HepG2 (cell line): Measurements from ENCODE around the gene HOXA5. TPM values are rescaled to one million over a fixed set of nuclear protein-coding genes. Genes with fewer than 3 reads are reported as not detected.

Source experiments
- ATAC-seq: fragments of 200-7000 bp; cut with Tn5 transposase; 3 replicates; pipeline ENCODE4 v1.9.1; 2020; ENCODE audit warnings: mild to moderate bottlenecking, moderate library complexity
- BruUV-seq: library from RNA; stranded (reverse); fragments of 400-500 nt; replicated peaks from 2 replicates; lab custom pipeline; 2021; lab: Mats Ljungman, UMichigan
- CTCF ChIA-PET: fragments of 300-600 bp; formaldehyde crosslinking; extraction: SDS; loops from one replicate; lab custom pipeline; 2021; ENCODE audit warnings: low total read pairs, inconsistent platforms, low intra/inter-chr PET ratio; lab: Yijun Ruan, JAX
- POLR2A ChIA-PET: fragments of 350-600 bp; sonication (Branson Sonifier 250); formaldehyde crosslinking; loops from one replicate; lab custom pipeline; 2020; ENCODE audit warnings: antibody characterized with exemption, inconsistent platforms; lab: Yijun Ruan, JAX
- DNase-seq: peaks from one replicate; pipeline ENCODE4 v3.0.0-alpha.2; 2015; ENCODE audit warnings: low spot score
- FAIRE-seq: peaks from 3 replicates; lab custom pipeline; 2011; peaks lifted over from hg19 to GRCh38; lab: Jason Lieb, UNC
- H2AFZ ChIP-seq: one replicate; pipeline ENCODE4 v1.6.1; 2011; ENCODE audit warnings: low read length, inconsistent platforms
- H3K27ac ChIP-seq: fragments of 300-600 bp; 3 replicates; pipeline ENCODE4 v1.8.0; 2011; ENCODE audit warnings: mixed run types, mild to moderate bottlenecking, mixed read lengths, low read length, inconsistent platforms; ENCODE audit not compliant: insufficient read depth; ENCODE audit errors: extremely low read length
- H3K27me3 ChIP-seq, 2 experiments: fragments of 200-600 bp in 1 of 2; 2 replicates in 1 of 2; 3 replicates in 1 of 2; pipeline versions ENCODE4 v1.6.0 to v1.8.0; 2011; ENCODE audit warnings: low read length in 2 of 2, mild to moderate bottlenecking in 2 of 2, moderate library complexity in 2 of 2, inconsistent platforms in 1 of 2; ENCODE audit not compliant: insufficient read depth in 2 of 2, control insufficient read depth in 1 of 2
- H3K36me3 ChIP-seq, 2 experiments: fragments of 200-600 bp in 1 of 2; replicated peaks in 1 of 2; 2 replicates in 1 of 2; 3 replicates in 1 of 2; pipeline versions ENCODE4 v1.5.1 to v1.8.0; 2011; ENCODE audit warnings: low read length in 2 of 2, inconsistent platforms in 1 of 2; ENCODE audit not compliant: insufficient read depth in 2 of 2, control insufficient read depth in 1 of 2
- H3K4me1 ChIP-seq: 2 replicates; pipeline ENCODE4 v1.5.1; 2012; ENCODE audit warnings: low read length, inconsistent platforms; ENCODE audit not compliant: insufficient read depth
- H3K4me2 ChIP-seq: 2 replicates; pipeline ENCODE4 v1.6.0; 2011; ENCODE audit warnings: low read depth, low read length, inconsistent platforms
- H3K4me3 ChIP-seq, 3 experiments: fragments of 200-600 bp in 1 of 3; sonication (generic), shearing (Covaris generic) in 1 of 3; replicated peaks in 1 of 3; 2 replicates each; pipeline ENCODE4 v1.5.1; 2011 to 2016; ENCODE audit warnings: low read length in 3 of 3, inconsistent platforms in 2 of 3, low read depth in 2 of 3, mild to moderate bottlenecking in 2 of 3, control low read depth in 1 of 3, mixed read lengths in 1 of 3; ENCODE audit not compliant: insufficient read depth in 1 of 3
- H3K79me2 ChIP-seq: one replicate; pipeline ENCODE4 v1.6.1; 2011; ENCODE audit warnings: low read length, inconsistent platforms; ENCODE audit not compliant: insufficient read depth
- H3K9ac ChIP-seq: 2 replicates; pipeline ENCODE4 v1.6.0; 2011; ENCODE audit warnings: mild to moderate bottlenecking, low read depth, low read length, inconsistent platforms; ENCODE audit not compliant: insufficient read depth
- H3K9me3 ChIP-seq: 2 replicates; pipeline ENCODE4 v1.5.1; 2012; ENCODE audit warnings: mild to moderate bottlenecking, low read length
- H4K20me1 ChIP-seq: 2 replicates; pipeline ENCODE4 v1.6.0; 2011; ENCODE audit warnings: inconsistent platforms, mild to moderate bottlenecking, low read length, moderate library complexity; ENCODE audit not compliant: insufficient read depth
- NCOR1 ChIP-seq: fragments of 200-600 bp; sonication (generic); IDR thresholded peaks from 2 replicates; pipeline ENCODE4 v1.7.0; 2017; ENCODE audit warnings: antibody characterized with exemption, low read length, borderline replicate concordance
- SNAI1 ChIP-seq: sonication (generic); formaldehyde crosslinking; IDR thresholded peaks from 2 replicates; pipeline ENCODE4 v1.5.0; 2020; ENCODE audit warnings: mild to moderate bottlenecking, missing genetic modification reagents, borderline replicate concordance
- ZEB1 ChIP-seq: IDR thresholded peaks from 2 replicates; pipeline ENCODE4 v1.6.1; 2012; ENCODE audit warnings: mild to moderate bottlenecking, low read depth, inconsistent platforms; ENCODE audit not compliant: insufficient replicate concordance
- ZFP36L2 ChIP-seq: sonication (generic); formaldehyde crosslinking; IDR thresholded peaks from 2 replicates; pipeline ENCODE4 v1.4.0; 2020; ENCODE audit warnings: missing genetic modification reagents
- ZMYM4 ChIP-seq: sonication (generic); formaldehyde crosslinking; IDR thresholded peaks from 2 replicates; pipeline ENCODE4 v1.8.1; 2023; ENCODE audit warnings: mild to moderate bottlenecking, missing genetic modification reagents
- ZNF292 ChIP-seq: sonication (generic); formaldehyde crosslinking; IDR thresholded peaks from 2 replicates; pipeline ENCODE4 v1.8.1; 2022; ENCODE audit warnings: mild to moderate bottlenecking, low read depth, missing genetic modification reagents, borderline replicate concordance
- ZNF331 ChIP-seq: sonication (generic); formaldehyde crosslinking; IDR thresholded peaks from 2 replicates; pipeline ENCODE4 v1.4.0; 2020; ENCODE audit warnings: missing genetic modification reagents
- ZNF713 ChIP-seq: sonication (generic); formaldehyde crosslinking; IDR thresholded peaks from 2 replicates; pipeline ENCODE4 v1.4.0; 2020; ENCODE audit warnings: mild to moderate bottlenecking, missing genetic modification reagents
- ZNF841 ChIP-seq: sonication (generic); formaldehyde crosslinking; IDR thresholded peaks from 2 replicates; pipeline ENCODE4 v1.8.1; 2023; ENCODE audit warnings: missing genetic modification reagents, borderline replicate concordance
- WGBS: methylation state at CpG from one replicate; pipeline ENCODE4 v1.1.6; 2017; ENCODE audit warnings: low lambda C conversion rate; 5-methylcytosine and 5-hydroxymethylcytosine counted together
- in situ Hi-C: cut with HindIII; loops from 2 replicates; pipeline ENCODE4 v1.10.0; 2017; ENCODE audit warnings: low pct_unique_long_range_greater_than_20kb; ENCODE audit not compliant: extremely low pct_ligation_motif_present
- intact Hi-C: fragments of 100-400 bp; cut with micrococcal nuclease; formaldehyde crosslinking; loops from one replicate; pipeline ENCODE4 v1.10.0; 2022; ENCODE audit not compliant: unreplicated experiment
- polyA plus RNA-seq, 8 experiments: library from polyadenylated mRNA; depleted of rRNA in 3 of 8; stranded (reverse) in 7 of 8; unstranded in 1 of 8; fragments of >200 nt; fragmentation: Illumina TruSeq in 4 of 8; extraction: Trizol in 4 of 8; gene quantifications; 2 replicates each; pipeline versions ENCODE4 v1.2.1 to v1.2.3, GENCODE V29; 2011 to 2016; ENCODE audit warnings: low read depth in 4 of 8, missing spikeins in 1 of 8, mixed read lengths in 1 of 8; ENCODE audit not compliant: insufficient read depth in 1 of 8
- total RNA-seq, 5 experiments: library from RNA; depleted of rRNA; stranded (reverse); fragments of >200 nt; fragmentation: Illumina TruSeq; extraction: Trizol; gene quantifications; 2 replicates each; pipeline ENCODE4 v1.2.3, GENCODE V29; 2016; ENCODE audit warnings: low read depth in 1 of 5
- TF ChIP-seq, protein P1 (sequence below): sonication (generic); formaldehyde crosslinking; conservative IDR thresholded peaks from 2 replicates; pipeline ENCODE4 v1.4.0; 2020; ENCODE audit warnings: missing genetic modification reagents
- TF ChIP-seq, protein P2 (sequence below): IDR thresholded peaks from 2 replicates; pipeline ENCODE4 v1.6.1; 2018; ENCODE audit warnings: missing genetic modification reagents, mild to moderate bottlenecking, missing compliant biosample characterization

The HOXA5 gene
- total and polyA plus RNA-seq, 2 of the 13 experiments (the other 11 are each of a cell fraction or from before 2014, with no cell fraction given): 3.2 to 3.6 TPM

DNA sequence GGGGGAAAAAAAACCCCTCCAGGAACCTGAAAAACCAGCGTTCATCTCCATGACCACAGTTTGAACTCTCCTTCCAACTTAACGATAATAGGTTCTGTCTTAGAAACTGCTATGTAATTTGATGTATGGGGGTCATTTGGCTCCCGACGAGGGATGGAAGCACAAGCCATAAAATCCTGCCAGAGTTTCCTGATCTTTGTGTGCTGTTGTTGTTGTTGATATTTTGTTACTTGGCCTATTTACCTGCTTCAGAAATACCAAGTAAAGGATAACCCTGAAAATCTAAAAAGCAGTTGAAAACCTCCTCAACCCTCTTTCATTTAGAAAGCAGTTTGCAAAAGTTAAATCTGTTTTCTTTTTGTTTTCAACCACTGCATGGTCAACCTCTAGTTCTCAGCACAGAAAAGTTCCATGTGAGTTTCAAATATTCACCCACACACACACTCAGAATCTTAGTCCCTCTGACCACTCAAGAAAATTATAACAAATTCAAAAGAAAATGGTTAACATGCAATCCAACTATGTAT is 31.7 kb downstream of the HOXA5 start:
- TF ChIP-seq ZMYM4 (CRISPR knock-in tag) (no peak), ZNF292 (CRISPR knock-in tag) (no peak), NCOR1 (no peak), SNAI1 (CRISPR knock-in tag) (no peak), ZNF841 (CRISPR knock-in tag) (no peak), ZFP36L2 (CRISPR knock-in tag) (no peak), ZNF331 (CRISPR knock-in tag) (no peak), ZNF713 (CRISPR knock-in tag) (no peak), ZEB1 (no peak)
- TF ChIP-seq, protein P1, sequence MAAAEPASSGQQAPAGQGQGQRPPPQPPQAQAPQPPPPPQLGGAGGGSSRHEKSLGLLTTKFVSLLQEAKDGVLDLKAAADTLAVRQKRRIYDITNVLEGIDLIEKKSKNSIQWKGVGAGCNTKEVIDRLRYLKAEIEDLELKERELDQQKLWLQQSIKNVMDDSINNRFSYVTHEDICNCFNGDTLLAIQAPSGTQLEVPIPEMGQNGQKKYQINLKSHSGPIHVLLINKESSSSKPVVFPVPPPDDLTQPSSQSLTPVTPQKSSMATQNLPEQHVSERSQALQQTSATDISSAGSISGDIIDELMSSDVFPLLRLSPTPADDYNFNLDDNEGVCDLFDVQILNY (CRISPR knock-in tag): no peak
- TF ChIP-seq, protein P2, sequence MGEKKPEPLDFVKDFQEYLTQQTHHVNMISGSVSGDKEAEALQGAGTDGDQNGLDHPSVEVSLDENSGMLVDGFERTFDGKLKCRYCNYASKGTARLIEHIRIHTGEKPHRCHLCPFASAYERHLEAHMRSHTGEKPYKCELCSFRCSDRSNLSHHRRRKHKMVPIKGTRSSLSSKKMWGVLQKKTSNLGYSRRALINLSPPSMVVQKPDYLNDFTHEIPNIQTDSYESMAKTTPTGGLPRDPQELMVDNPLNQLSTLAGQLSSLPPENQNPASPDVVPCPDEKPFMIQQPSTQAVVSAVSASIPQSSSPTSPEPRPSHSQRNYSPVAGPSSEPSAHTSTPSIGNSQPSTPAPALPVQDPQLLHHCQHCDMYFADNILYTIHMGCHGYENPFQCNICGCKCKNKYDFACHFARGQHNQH (CRISPR knock-in tag): no peak
- TF ChIP-seq, all 625 proteins: peak for 0
- H3K27ac ChIP-seq: no peak overlapping the region
- H4K20me1 ChIP-seq: peaks cover 5% of the 10 kb centered on the region; the same call in 1 of the 2 replicates
- H3K36me3 ChIP-seq: peaks cover 2 to 12% of the 10 kb centered on the region in 2 experiments; a peak in 2 of 5 replicates
- ChIA-PET POLR2A (interaction anchor here (3.8 kb wide), 1 partner anchor 9 kb away, joined by 55 read pairs; no protein-coding TSS in a partner anchor), CTCF (no interaction called here)
- in situ Hi-C loops: no loop called here
- H3K9ac ChIP-seq: no peak overlapping the region
- intact Hi-C loops: no loop called here
- H2AFZ ChIP-seq: no peak overlapping the region
- no peak for DNase-seq
- no peak for ATAC-seq
- peaks cover 12% of the 10 kb centered on the region; the same call in 1 of the 2 replicates for H3K4me1 ChIP-seq
- H3K4me3 ChIP-seq: no peak overlapping the region
- H3K27me3 ChIP-seq: no peaks in the 10 kb centered on the region
- TSS peak; percentile 16 for BruUV-seq
- no peaks in the 10 kb centered on the region for H3K9me3 ChIP-seq
- H3K4me2 ChIP-seq: no peak overlapping the region
- WGBS: 95% methylated on average over 4 of the region's 4 CpGs
- FAIRE-seq: no peak
- H3K79me2 ChIP-seq: peaks cover 12% of the 10 kb centered on the region
